Esophagus muscularis mucosa (tissue), 3 donors: Measurements from ENCODE around the gene PIR.

ENCODE experiments used
- POLR2A ChIP-seq: fragments of 450-650 bp; IDR thresholded peaks from one replicate; pipeline ENCODE4 v1.6.1; 2017; ENCODE audit warnings: antibody characterized with exemption, moderate library complexity, mild to moderate bottlenecking, low read depth
- TF ChIP-seq, protein P1 (sequence below), 3 experiments: fragments of 200-600 bp in 2 of 3; fragments of 450-650 bp in 1 of 3; sonication (generic) in 2 of 3; IDR thresholded peaks; one replicate each; pipeline ENCODE4 v1.5.1; 2017 to 2019; ENCODE audit warnings: antibody characterized with exemption in 3 of 3, mild to moderate bottlenecking in 2 of 3, moderate library complexity in 1 of 3

DNA sequence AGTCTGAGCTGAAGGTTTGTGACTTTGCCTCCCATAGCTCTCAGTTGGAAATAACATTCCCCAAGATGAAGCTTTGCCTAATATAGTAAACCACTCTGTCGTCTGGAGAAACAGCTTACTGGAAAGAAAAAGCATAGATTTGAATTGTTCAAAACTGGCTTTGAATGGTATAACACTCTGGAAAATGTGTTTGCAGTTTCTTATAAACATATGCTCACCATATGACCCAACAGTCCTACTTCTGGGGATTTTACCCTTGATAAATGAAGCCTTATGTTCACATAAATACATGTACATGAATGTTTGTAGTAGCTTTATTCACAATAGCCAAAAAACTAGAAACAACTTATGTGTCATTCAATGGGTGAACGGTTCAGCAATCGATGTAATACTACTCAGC is 119.2 kb downstream of the PIR start:
- TF ChIP-seq, protein P1, sequence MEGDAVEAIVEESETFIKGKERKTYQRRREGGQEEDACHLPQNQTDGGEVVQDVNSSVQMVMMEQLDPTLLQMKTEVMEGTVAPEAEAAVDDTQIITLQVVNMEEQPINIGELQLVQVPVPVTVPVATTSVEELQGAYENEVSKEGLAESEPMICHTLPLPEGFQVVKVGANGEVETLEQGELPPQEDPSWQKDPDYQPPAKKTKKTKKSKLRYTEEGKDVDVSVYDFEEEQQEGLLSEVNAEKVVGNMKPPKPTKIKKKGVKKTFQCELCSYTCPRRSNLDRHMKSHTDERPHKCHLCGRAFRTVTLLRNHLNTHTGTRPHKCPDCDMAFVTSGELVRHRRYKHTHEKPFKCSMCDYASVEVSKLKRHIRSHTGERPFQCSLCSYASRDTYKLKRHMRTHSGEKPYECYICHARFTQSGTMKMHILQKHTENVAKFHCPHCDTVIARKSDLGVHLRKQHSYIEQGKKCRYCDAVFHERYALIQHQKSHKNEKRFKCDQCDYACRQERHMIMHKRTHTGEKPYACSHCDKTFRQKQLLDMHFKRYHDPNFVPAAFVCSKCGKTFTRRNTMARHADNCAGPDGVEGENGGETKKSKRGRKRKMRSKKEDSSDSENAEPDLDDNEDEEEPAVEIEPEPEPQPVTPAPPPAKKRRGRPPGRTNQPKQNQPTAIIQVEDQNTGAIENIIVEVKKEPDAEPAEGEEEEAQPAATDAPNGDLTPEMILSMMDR (IDR thresholded peaks at IDR 0.05) = no peak
- no peak for TF ChIP-seq POLR2A
